MG63 (cell line): Measurements from ENCODE around the gene ZYG11B. TPM values are rescaled to one million over a fixed set of nuclear protein-coding genes. Genes with fewer than 3 reads are reported as not detected.
A peak's percentile ranks its signal among the peaks of the same experiment; 100 is the strongest.
"Not testable (repeated sequence)": the region's sequence is repeated elsewhere in the genome, so short reads cannot be mapped to it uniquely, and the experiment has no call there.

Experiments
- DNase-seq: peaks from one replicate; pipeline ENCODE4 v3.0.0-alpha.2; 2020
- H3K27me3 ChIP-seq: fragments of 250-450 bp; sonication (Bioruptor Pico); 2 replicates; pipeline ENCODE4 v1.5.1; 2020; ENCODE audit warnings: mild to moderate bottlenecking, moderate library complexity
- H3K36me3 ChIP-seq: fragments of 250-450 bp; sonication (Bioruptor Pico); 2 replicates; pipeline ENCODE4 v1.5.1; 2020; ENCODE audit warnings: mild to moderate bottlenecking, moderate library complexity
- H3K4me3 ChIP-seq: fragments of 250-450 bp; sonication (Bioruptor Pico); 2 replicates; pipeline ENCODE4 v1.5.1; 2020; ENCODE audit warnings: mild to moderate bottlenecking, moderate library complexity
- H3K9me3 ChIP-seq: fragments of 250-450 bp; sonication (Bioruptor Pico); 2 replicates; pipeline ENCODE4 v1.5.1; 2020; ENCODE audit warnings: mild to moderate bottlenecking, moderate library complexity
- total RNA-seq: library from RNA; depleted of rRNA; stranded (reverse); fragments of >200 nt; shearing (Covaris generic); gene quantifications from 2 replicates; pipeline ENCODE4 v1.2.3, GENCODE V29; 2014; ENCODE audit warnings: low replicate concordance

ZYG11B gene
- total RNA-seq, 1 experiment from 2014 or later, result 9.9 TPM

- Histone ChIP-seq H3K9me3 (no peaks in the 10 kb centered on the region), H3K4me3 (no peak overlapping the region), H3K36me3 (no peaks in the 10 kb centered on the region), H3K27me3 (no peaks in the 10 kb centered on the region)
- DNase-seq, result no peak
These were observed 13.6 kb downstream of the ZYG11B start for GRCh38 chr1:52739699-52740467.

- DNase-seq, result no peak
- H3K4me3 ChIP-seq, result no peak overlapping the region
- no peaks in the 10 kb centered on the region for H3K36me3 ChIP-seq
- H3K27me3 ChIP-seq, result no peaks in the 10 kb centered on the region
- H3K9me3 ChIP-seq, result no peaks in the 10 kb centered on the region
These were observed 15.0 kb downstream of the ZYG11B start for GRCh38 chr1:52741259-52741658.

GRCh38 chr1:52746189-52746588 lies 19.9 kb downstream of the ZYG11B start:
- no peak for DNase-seq
- Histone ChIP-seq H3K4me3 (no peak overlapping the region), H3K27me3 (no peaks in the 10 kb centered on the region), H3K36me3 (no peaks in the 10 kb centered on the region), H3K9me3 (no peaks in the 10 kb centered on the region)

GRCh38 chr1:52747450-52747849 lies 21.2 kb downstream of the ZYG11B start:
- H3K4me3 ChIP-seq, result no peak overlapping the region
- no peak for DNase-seq
- H3K9me3 ChIP-seq, result no peaks in the 10 kb centered on the region
- H3K36me3 ChIP-seq, result no peaks in the 10 kb centered on the region
- H3K27me3 ChIP-seq, result no peaks in the 10 kb centered on the region

- no peaks in the 10 kb centered on the region for H3K9me3 ChIP-seq
- no peaks in the 10 kb centered on the region for H3K27me3 ChIP-seq
- no peak for DNase-seq
- H3K36me3 ChIP-seq, result no peaks in the 10 kb centered on the region
- no peak overlapping the region for H3K4me3 ChIP-seq
These were observed 21.9 kb downstream of the ZYG11B start for GRCh38 chr1:52748119-52748518.

- H3K9me3 ChIP-seq, H3K36me3 ChIP-seq, H3K27me3 ChIP-seq, DNase-seq, H3K4me3 ChIP-seq: not testable (repeated sequence)
These were observed 23.2 kb downstream of the ZYG11B start for GRCh38 chr1:52749496-52749895.

GRCh38 chr1:52750139-52750538 lies 23.9 kb downstream of the ZYG11B start:
- DNase-seq, H3K9me3 ChIP-seq, H3K27me3 ChIP-seq, H3K4me3 ChIP-seq, H3K36me3 ChIP-seq: not testable (repeated sequence)

GRCh38 chr1:52751589-52752483 lies 25.6 kb downstream of the ZYG11B start:
- Histone ChIP-seq H3K27me3 (no peaks in the 10 kb centered on the region), H3K4me3 (no peak overlapping the region), H3K36me3 (peaks cover 2% of the 10 kb centered on the region; the same call in 1 of the 2 replicates), H3K9me3 (no peaks in the 10 kb centered on the region)
- DNase-seq, result no peak

- Histone ChIP-seq H3K4me3 (no peak overlapping the region), H3K9me3 (no peaks in the 10 kb centered on the region), H3K36me3 (peaks cover 7% of the 10 kb centered on the region), H3K27me3 (no peaks in the 10 kb centered on the region)
- DNase-seq, result no peak
These were observed 26.2 kb downstream of the ZYG11B start for GRCh38 chr1:52752484-52752826.

GRCh38 chr1:52753169-52753568 lies 26.9 kb downstream of the ZYG11B start:
- Histone ChIP-seq H3K4me3 (no peak overlapping the region), H3K9me3 (no peaks in the 10 kb centered on the region), H3K36me3 (peaks cover 7% of the 10 kb centered on the region), H3K27me3 (no peaks in the 10 kb centered on the region)
- no peak for DNase-seq

GRCh38 chr1:52756020-52756419 lies 29.8 kb downstream of the ZYG11B start:
- no peak for DNase-seq
- H3K4me3 ChIP-seq, result no peak overlapping the region
- H3K27me3 ChIP-seq, result no peaks in the 10 kb centered on the region
- H3K9me3 ChIP-seq, result no peaks in the 10 kb centered on the region
- peaks cover 16% of the 10 kb centered on the region for H3K36me3 ChIP-seq

GRCh38 chr1:52759908-52760307 lies 33.7 kb downstream of the ZYG11B start:
- Histone ChIP-seq H3K36me3 (peaks cover 17% of the 10 kb centered on the region), H3K4me3 (no peak overlapping the region), H3K27me3 (no peaks in the 10 kb centered on the region), H3K9me3 (no peaks in the 10 kb centered on the region)
- peak; percentile 3 for DNase-seq

- Histone ChIP-seq H3K27me3 (no peaks in the 10 kb centered on the region), H3K4me3 (no peak overlapping the region), H3K36me3 (peaks cover 3% of the 10 kb centered on the region; the same call in 1 of the 2 replicates), H3K9me3 (no peaks in the 10 kb centered on the region)
- no peak for DNase-seq
These were observed 41.5 kb downstream of the ZYG11B start for GRCh38 chr1:52767596-52768280.

GRCh38 chr1:52769346-52770033 lies 43.2 kb downstream of the ZYG11B start:
- Histone ChIP-seq H3K4me3 (no peak overlapping the region), H3K36me3 (peaks cover 5% of the 10 kb centered on the region; the same call in 1 of the 2 replicates), H3K9me3 (no peaks in the 10 kb centered on the region), H3K27me3 (no peaks in the 10 kb centered on the region)
- DNase-seq, result no peak

GRCh38 chr1:52771384-52771783 lies 45.1 kb downstream of the ZYG11B start:
- Histone ChIP-seq H3K36me3 (peaks cover 14% of the 10 kb centered on the region), H3K9me3 (no peaks in the 10 kb centered on the region), H3K27me3 (no peaks in the 10 kb centered on the region), H3K4me3 (no peak overlapping the region)
- DNase-seq, result no peak

- no peak for DNase-seq
- Histone ChIP-seq H3K9me3 (no peaks in the 10 kb centered on the region), H3K36me3 (peaks cover 29% of the 10 kb centered on the region)
These were observed 59.9 kb downstream of the ZYG11B start for GRCh38 chr1:52786148-52786547.

GRCh38 chr1:52790429-52790828 lies 64.2 kb downstream of the ZYG11B start:
- H3K27me3 ChIP-seq, DNase-seq, H3K4me3 ChIP-seq, H3K9me3 ChIP-seq: not testable (repeated sequence)
- peaks cover 10% of the 10 kb centered on the region for H3K36me3 ChIP-seq

More at GRCh38 chr1:52786148-52786547, 59.9 kb downstream of the ZYG11B start:
- Histone ChIP-seq H3K4me3 (no peak overlapping the region), H3K27me3 (no peaks in the 10 kb centered on the region)
